ENCODE results near the gene TMEM47. TPM values are rescaled to one million over a fixed set of nuclear protein-coding genes. Genes with fewer than 3 reads are reported as not detected.

TMEM47 gene
- polyA plus RNA-seq, 2 of the 4 experiments (the other 2 are of a cell fraction), result 0.56 to 1.4 TPM

DNA sequence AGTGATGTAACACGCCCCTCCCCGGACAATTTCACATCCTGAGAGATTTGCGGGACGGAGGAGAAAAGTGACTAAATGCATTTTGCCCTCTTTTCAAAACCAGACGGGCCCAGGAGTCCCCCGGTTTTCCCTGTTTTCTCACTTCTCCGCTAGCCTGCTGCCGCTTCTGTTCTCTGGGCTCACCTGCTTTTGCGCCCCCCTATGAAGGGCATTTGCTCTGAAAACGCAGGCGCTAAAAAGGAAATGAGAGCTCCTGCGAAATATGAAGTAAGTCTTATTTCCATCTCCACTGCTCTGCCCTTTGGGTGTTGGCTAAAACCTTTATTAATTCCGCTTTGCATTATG, 613 bp upstream of the TMEM47 start:
- TF ChIP-seq HOXB13 (CRISPR knock-in tag; IDR thresholded peaks at IDR 0.05; ENCODE audit: low read depth) (no peak), PHF8 (IDR thresholded peaks at IDR 0.05; ENCODE audit: borderline replicate concordance, low read depth) (no peak), NR3C1 (IDR thresholded peaks at IDR 0.05) (no peak), FOSB (CRISPR knock-in tag; IDR thresholded peaks at IDR 0.05) (no peak)
- peak overlapping the region; percentile 91 for H3K4me2 ChIP-seq
- H3K27ac ChIP-seq, result peak overlapping the region; percentile 66 to 75; a peak in 5 of 6 replicates
- peak overlapping the region; percentile 62 for H3K4me3 ChIP-seq
- POLR2A ChIA-PET, result no interaction called here
- ATAC-seq (no peak), DNase-seq (ENCODE audit: low read depth in 1 of 2, low spot score in 1 of 2) (no peak), FAIRE-seq (no peak)
- H3K9me3 ChIP-seq, result no peaks in the 10 kb centered on the region
- H3K4me1 ChIP-seq, result 0 out of 3 replicates have a peak, but pooled peaks cover 3% of the 10 kb centered on the region
- CTCF ChIA-PET, result no interaction called here
- WGBS (ENCODE audit: missing lambda C conversion rate), result 13% methylated on average over 13 of the region's 13 CpGs

DNA sequence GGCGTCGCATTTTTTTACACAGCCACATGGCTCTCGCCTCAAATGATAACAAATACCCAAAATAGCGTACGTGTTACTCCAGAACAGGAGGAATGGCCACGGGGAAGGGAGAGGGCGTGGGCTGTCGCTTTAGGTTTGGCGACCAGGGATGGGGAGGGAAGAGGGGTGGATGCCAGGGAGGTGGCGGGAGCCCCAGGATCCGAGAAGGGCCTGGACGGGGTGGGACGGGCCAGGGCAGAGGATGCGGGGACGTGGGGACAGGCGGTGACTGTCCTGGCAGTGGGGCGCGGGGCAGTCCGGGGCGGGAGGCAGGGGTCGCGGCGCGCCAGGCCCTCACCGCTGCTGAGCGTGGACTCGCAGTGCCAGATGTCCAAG, 631 bp downstream of the TMEM47 start:
- WGBS (ENCODE audit: missing lambda C conversion rate), result 15% methylated on average over 10 of the region's 27 CpGs
- ATAC-seq (peak in 1 of 2 experiments; percentile 32; a peak in 5 of 6 replicates), DNase-seq (ENCODE audit: low read depth in 1 of 2, low spot score in 1 of 2) (no peak), FAIRE-seq (no peak)
- Histone ChIP-seq H3K27ac (no peak overlapping the region), H3K4me1 (0 out of 3 replicates have a peak, but pooled peaks cover 3% of the 10 kb centered on the region), H3K9me3 (no peaks in the 10 kb centered on the region), H3K4me2 (peak overlapping the region; percentile 91), H3K4me3 (peak overlapping the region; percentile 62)
- TF ChIP-seq CBX2 (IDR thresholded peaks at IDR 0.05; ENCODE audit: borderline replicate concordance, low read depth), result no peak
- no peak for TF ChIP-seq HDAC2 (IDR thresholded peaks at IDR 0.05)
- TF ChIP-seq FOSL2 (IDR thresholded peaks at IDR 0.05), result no peak
- no peak for TF ChIP-seq FOSL2 (CRISPR knock-in tag; IDR thresholded peaks at IDR 0.05)
- TF ChIP-seq, protein P1, sequence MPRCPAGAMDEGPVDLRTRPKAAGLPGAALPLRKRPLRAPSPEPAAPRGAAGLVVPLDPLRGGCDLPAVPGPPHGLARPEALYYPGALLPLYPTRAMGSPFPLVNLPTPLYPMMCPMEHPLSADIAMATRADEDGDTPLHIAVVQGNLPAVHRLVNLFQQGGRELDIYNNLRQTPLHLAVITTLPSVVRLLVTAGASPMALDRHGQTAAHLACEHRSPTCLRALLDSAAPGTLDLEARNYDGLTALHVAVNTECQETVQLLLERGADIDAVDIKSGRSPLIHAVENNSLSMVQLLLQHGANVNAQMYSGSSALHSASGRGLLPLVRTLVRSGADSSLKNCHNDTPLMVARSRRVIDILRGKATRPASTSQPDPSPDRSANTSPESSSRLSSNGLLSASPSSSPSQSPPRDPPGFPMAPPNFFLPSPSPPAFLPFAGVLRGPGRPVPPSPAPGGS (IDR thresholded peaks at IDR 0.05), result no peak
- no peak for TF ChIP-seq TFCP2L1 (CRISPR knock-in tag; IDR thresholded peaks at IDR 0.05)
- no peak for TF ChIP-seq RNF2 (IDR thresholded peaks at IDR 0.05; ENCODE audit: borderline replicate concordance, low read depth)
- no peak for TF ChIP-seq CBX8 (IDR thresholded peaks at IDR 0.05)
- TF ChIP-seq, protein P2, sequence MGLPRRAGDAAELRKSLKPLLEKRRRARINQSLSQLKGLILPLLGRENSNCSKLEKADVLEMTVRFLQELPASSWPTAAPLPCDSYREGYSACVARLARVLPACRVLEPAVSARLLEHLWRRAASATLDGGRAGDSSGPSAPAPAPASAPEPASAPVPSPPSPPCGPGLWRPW (IDR thresholded peaks at IDR 0.05), result no peak
- TF ChIP-seq HOXA7 (CRISPR knock-in tag; IDR thresholded peaks at IDR 0.05), result no peak
- TF ChIP-seq JUNB (IDR thresholded peaks at IDR 0.05), result no peak
- no peak for TF ChIP-seq KDM5A (IDR thresholded peaks at IDR 0.05)
- ChIA-PET CTCF (no interaction called here), POLR2A (no interaction called here)

DNA sequence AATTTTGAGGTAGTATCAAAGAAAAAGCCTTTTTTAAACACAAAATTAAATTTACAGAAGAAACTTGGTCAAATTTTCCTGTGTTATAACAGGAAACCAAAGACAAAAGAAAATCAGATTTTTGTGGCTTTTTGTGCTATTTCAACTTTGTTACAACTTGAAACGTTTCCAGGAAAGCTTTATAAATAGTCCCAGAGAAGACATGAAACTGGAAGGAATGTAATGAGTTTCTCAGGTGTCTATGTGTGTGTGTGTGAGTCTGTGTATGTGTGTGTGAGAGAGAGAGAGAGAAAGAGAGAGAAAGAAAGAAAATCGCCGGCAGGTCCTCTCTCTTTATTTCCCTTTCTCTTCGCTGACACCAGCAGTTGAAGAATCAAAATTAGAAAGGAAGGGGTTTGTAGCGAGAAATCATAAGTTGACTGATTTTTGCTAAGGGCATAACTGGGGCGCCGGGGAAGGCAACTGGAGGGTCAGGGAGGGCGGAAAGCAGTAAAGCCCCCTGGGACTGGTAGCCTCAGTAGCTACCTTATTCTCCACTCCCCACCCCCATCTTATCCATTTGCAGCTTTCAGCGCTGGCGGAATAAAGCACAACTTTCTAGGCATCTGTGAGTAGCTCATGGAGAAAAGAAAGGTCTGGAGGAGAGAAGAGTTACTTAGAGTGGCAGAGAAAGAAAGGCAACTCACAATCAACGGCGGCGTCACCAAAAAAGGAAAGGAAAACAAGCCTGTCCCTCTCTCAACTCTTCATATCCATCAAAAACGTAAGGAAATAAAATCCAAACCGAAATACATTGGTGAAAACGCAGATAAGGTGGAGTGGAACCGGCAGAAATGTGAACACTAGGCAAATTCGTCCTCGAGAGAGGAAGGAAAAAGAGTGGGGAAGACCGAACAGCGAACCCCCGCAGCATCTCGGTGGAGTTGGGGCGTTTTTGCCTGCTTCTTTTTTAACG, 1.3 kb downstream of the TMEM47 start:
- FAIRE-seq, result no peak
- WGBS (ENCODE audit: missing lambda C conversion rate), result 28% methylated on average over 25 of the region's 25 CpGs
- H3K4me3 ChIP-seq, result peak overlapping the region; percentile 62

DNA sequence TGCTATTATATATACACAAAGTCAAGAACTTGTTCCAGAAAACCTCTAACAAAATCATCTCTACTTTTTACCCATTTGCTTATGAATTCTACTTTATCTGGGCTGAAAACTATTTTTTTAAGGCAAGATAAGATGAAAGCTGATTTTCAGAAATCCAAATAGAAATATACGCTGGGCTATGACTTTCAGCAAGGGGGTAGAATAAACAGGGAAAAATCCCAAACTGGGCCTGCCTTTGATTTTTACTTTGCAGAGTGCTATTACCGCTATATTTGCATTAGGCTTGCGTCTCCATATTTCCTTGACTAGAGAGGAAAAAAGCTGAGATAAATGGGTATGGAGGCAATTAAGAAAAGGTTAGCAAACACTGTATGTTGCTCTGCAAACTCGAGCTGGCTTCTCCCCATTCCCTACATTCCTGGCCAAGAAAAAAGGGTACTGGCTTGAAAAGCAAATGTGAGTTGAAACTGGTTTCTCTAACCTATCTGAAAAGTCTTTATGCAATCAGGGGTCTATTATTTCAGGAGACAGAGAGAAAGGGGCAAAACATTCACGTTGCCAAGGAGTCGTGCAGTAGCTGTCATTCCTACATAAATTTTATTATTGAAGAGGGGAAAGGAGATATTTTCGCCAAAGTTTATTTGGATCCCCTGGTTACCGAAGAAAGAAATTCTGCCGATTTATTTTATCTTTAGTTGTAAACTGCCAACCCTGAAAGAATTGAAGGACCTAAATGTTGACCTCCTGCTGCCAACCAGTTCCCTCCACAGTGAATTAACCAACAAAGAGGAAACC, 2.2 kb downstream of the TMEM47 start:
- POLR2A ChIA-PET, result no interaction called here
- no peak overlapping the region for H3K4me2 ChIP-seq
- 0 out of 3 replicates have a peak, but pooled peaks cover 3% of the 10 kb centered on the region for H3K4me1 ChIP-seq
- 71% methylated on average over 9 of the region's 9 CpGs for WGBS (ENCODE audit: missing lambda C conversion rate)
- H3K4me3 ChIP-seq, result no peak overlapping the region
- CTCF ChIA-PET, result interaction anchor here (1.3 kb wide), 1 partner anchor 16 kb away, joined by 4 read pairs; no protein-coding TSS in a partner anchor
- DNase-seq (ENCODE audit: low read depth in 1 of 2, low spot score in 1 of 2) (no peak), FAIRE-seq (no peak), ATAC-seq (no peak)
- H3K9me3 ChIP-seq, result no peaks in the 10 kb centered on the region
- no peak overlapping the region for H3K27ac ChIP-seq
- no peak for TF ChIP-seq NR3C1 (IDR thresholded peaks at IDR 0.05)
- TF ChIP-seq FOSL2 (IDR thresholded peaks at IDR 0.05), result no peak
- no peak for TF ChIP-seq FOSL2 (CRISPR knock-in tag; IDR thresholded peaks at IDR 0.05)
- TF ChIP-seq NPAS2 (CRISPR knock-in tag; IDR thresholded peaks at IDR 0.05; ENCODE audit: borderline replicate concordance), result no peak
- TF ChIP-seq KDM1A (IDR thresholded peaks at IDR 0.05; ENCODE audit: low read depth), result no peak
- no peak for TF ChIP-seq HOXA7 (CRISPR knock-in tag; IDR thresholded peaks at IDR 0.05)
- TF ChIP-seq EHMT2 (IDR thresholded peaks at IDR 0.05; ENCODE audit: low read depth), result no peak
- no peak for TF ChIP-seq TFCP2L1 (CRISPR knock-in tag; IDR thresholded peaks at IDR 0.05)
- TF ChIP-seq CHD4 (IDR thresholded peaks at IDR 0.05; ENCODE audit: borderline replicate concordance), result no peak
- no peak for TF ChIP-seq SMC3 (IDR thresholded peaks at IDR 0.05)
- TF ChIP-seq BHLHE40 (IDR thresholded peaks at IDR 0.05; ENCODE audit: low read depth, low read length), result no peak
- no peak for TF ChIP-seq FOXS1 (CRISPR knock-in tag; IDR thresholded peaks at IDR 0.05)
- TF ChIP-seq RCOR1 (IDR thresholded peaks at IDR 0.05; ENCODE audit: low read depth, low read length), result no peak

More for the DNA sequence above, 1.3 kb downstream of the TMEM47 start:
- POLR2A ChIA-PET, result no interaction called here
- no peak for DNase-seq (ENCODE audit: low read depth in 1 of 2, low spot score in 1 of 2)
- no peaks in the 10 kb centered on the region for H3K9me3 ChIP-seq
- CTCF ChIA-PET, result interaction anchor here (1.3 kb wide), 1 partner anchor 17 kb away, joined by 4 read pairs; no protein-coding TSS in a partner anchor
- H3K4me2 ChIP-seq, result peak overlapping the region; percentile 91
- TF ChIP-seq GATA3 (IDR thresholded peaks at IDR 0.05; ENCODE audit: borderline replicate concordance), result no peak
- TF ChIP-seq JUN (IDR thresholded peaks at IDR 0.05), result no peak
- no peak for TF ChIP-seq JUNB (IDR thresholded peaks at IDR 0.05)
- TF ChIP-seq HDAC2 (IDR thresholded peaks at IDR 0.05), result no peak
- H3K4me1 ChIP-seq, result 0 out of 3 replicates have a peak, but pooled peaks cover 3% of the 10 kb centered on the region
- no peak for ATAC-seq
- H3K27ac ChIP-seq, result no peak overlapping the region

Measured in A549 (cell line).